ENCODE results near the gene BHLHA9. TPM values are rescaled to one million over a fixed set of nuclear protein-coding genes. Genes with fewer than 3 reads are reported as not detected.

The BHLHA9 gene
- total and polyA plus RNA-seq, 9 of the 15 experiments (the other 6 are each of a cell fraction or from before 2014, with no cell fraction given): not detected

GRCh38 chr17:1275205-1275961 lies 5.1 kb downstream of the BHLHA9 start:
- Histone ChIP-seq H3K4me2 (ENCODE audit: insufficient read depth, low read length) (no peak overlapping the region), H3K4me1 (replicated peaks in 1 of 2; ENCODE audit: control insufficient read depth in 2 of 2, insufficient read depth in 2 of 2, low read length in 2 of 2) (peaks cover 0 to 17% of the 10 kb centered on the region in 2 experiments; a peak in 2 of 5 replicates), H3K79me2 (ENCODE audit: control insufficient read depth, insufficient read depth, low read length) (no peaks in the 10 kb centered on the region), H3K9me1 (ENCODE audit: control insufficient read depth, insufficient read depth, low read length) (no peaks in the 10 kb centered on the region), H2AFZ (ENCODE audit: low read depth, low read length) (no peak overlapping the region), H3K9me3 (replicated peaks; ENCODE audit: control insufficient read depth, insufficient read depth, low read depth, low read length) (no peaks in the 10 kb centered on the region), H3K27me3 (ENCODE audit: control insufficient read depth in 2 of 2, insufficient read depth in 2 of 2, low read length in 2 of 2) (peaks cover 0 to 21% of the 10 kb centered on the region in 2 experiments; a peak in 4 of 5 replicates), H3K9ac (ENCODE audit: insufficient read depth in 1 of 2, low read depth in 2 of 2, low read length in 2 of 2) (no peak overlapping the region), H4K20me1 (replicated peaks; ENCODE audit: control insufficient read depth, insufficient read depth, low read length) (no peaks in the 10 kb centered on the region), H3K27ac (ENCODE audit: extremely low read depth, low read depth, low read length) (no peak overlapping the region), H3K36me3 (ENCODE audit: control insufficient read depth, insufficient read depth, low read length) (no peaks in the 10 kb centered on the region), H3K4me3 (no peak overlapping the region)
- no TSS peak for BruUV-seq (replicated peaks)
- ChIA-PET CTCF (ENCODE audit: low intra/inter-chr PET ratio) (interaction anchor here (1.2 to 2.4 kb wide), 2 partner anchors 57 to 240 kb away, joined by 6 to 20 read pairs; partner anchors contain the start of gene INPP5K), POLR2A (no interaction called here)
- ATAC-seq (no peak), FAIRE-seq (no peak), DNase-seq (ENCODE audit: extremely low read depth in 1 of 4, low spot score in 3 of 4) (no peak)
- TF ChIP-seq CREB1 (IDR thresholded peaks at IDR 0.05) (no peak), CREB1 (CRISPR knock-in tag; IDR thresholded peaks at IDR 0.05) (no peak), ZNF586 (CRISPR knock-in tag; conservative IDR thresholded peaks at IDR 0.05) (no peak), ZNF174 (CRISPR knock-in tag; IDR thresholded peaks at IDR 0.05) (no peak), NFIX (CRISPR knock-in tag; IDR thresholded peaks at IDR 0.05; ENCODE audit: low read depth) (no peak), ZBTB12 (CRISPR knock-in tag; IDR thresholded peaks at IDR 0.05) (no peak), EGR1 (conservative IDR thresholded peaks at IDR 0.05) (0 out of 2 replicates have a peak, but pooled peaks have one; percentile 22)
- TF ChIP-seq, protein P1, sequence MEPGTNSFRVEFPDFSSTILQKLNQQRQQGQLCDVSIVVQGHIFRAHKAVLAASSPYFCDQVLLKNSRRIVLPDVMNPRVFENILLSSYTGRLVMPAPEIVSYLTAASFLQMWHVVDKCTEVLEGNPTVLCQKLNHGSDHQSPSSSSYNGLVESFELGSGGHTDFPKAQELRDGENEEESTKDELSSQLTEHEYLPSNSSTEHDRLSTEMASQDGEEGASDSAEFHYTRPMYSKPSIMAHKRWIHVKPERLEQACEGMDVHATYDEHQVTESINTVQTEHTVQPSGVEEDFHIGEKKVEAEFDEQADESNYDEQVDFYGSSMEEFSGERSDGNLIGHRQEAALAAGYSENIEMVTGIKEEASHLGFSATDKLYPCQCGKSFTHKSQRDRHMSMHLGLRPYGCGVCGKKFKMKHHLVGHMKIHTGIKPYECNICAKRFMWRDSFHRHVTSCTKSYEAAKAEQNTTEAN (CRISPR knock-in tag; IDR thresholded peaks at IDR 0.05): peak; percentile 91
- intact Hi-C loops (cut with micrococcal nuclease): loop anchor here (10.0 kb wide), 1 partner anchor 239 kb away; the partner anchor contains the start of gene INPP5K
- in situ Hi-C loops (cut with MboI): loop anchor here (10.0 kb wide), 1 partner anchor 239 kb away; the partner anchor contains the start of gene INPP5K
- WGBS (ENCODE audit: insufficient coverage, low coverage, missing lambda C conversion rate): 31% methylated on average over 8 of the region's 10 CpGs

Measured in K562 (cell line).